DMS114 treated with DMSO at 0.1 percent for 48 hours (cell line): ENCODE results near the gene COL19A1.
"Not testable (repeated sequence)": the region's sequence is repeated elsewhere in the genome, so short reads cannot be mapped to it uniquely, and the experiment has no call there.

Experiments used
- DNase-seq: peaks from one replicate; lab custom pipeline; 2025; ENCODE audit not compliant: unreplicated experiment; lab: John Stamatoyannopoulos, UW

COL19A1 gene

GRCh38 chr6:69957985-69958559 is 91.7 kb downstream of the COL19A1 start:
- no peak for DNase-seq

DNA sequence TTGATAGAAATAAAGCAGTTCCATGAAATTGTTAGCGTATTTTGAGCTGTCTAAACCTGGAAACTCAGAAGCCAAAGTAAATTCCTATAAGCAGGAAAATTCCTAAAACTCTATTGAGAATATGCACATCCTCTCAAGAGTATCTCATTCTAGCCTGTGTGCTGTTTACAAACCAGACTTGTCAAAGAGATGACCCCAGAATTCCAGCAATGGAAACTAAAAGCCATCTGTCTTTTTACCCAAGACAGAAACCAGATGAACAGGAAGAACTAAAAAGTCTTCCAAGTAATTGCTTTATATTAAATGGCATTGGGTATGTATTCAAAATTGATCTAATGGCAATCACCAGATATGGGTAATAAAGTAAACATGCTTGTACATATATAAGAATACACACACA is 92.6 kb downstream of the COL19A1 start:
- DNase-seq = no peak

GRCh38 chr6:69965974-69966373 is 99.6 kb downstream of the COL19A1 start:
- not testable (repeated sequence) for DNase-seq

GRCh38 chr6:69973138-69973537 is 106.8 kb downstream of the COL19A1 start:
- no peak for DNase-seq

DNA sequence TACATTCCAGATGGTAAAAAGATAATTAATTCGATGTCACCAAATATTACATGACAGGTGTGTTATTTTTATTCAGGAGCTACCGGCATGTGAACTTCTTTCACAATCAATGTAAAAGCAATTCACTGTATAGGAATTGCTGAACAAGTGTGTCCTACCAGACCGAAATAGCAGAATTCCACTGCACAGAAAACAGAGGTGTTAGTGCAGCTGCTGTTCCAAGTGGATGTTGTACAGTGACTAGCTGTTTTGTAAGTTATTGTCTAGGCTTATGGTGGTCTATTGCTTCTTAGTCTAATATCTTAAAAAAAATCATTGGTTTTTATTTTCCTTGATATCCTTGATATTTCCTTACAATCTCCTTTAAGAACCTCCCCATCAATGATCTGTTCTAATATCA is 107.4 kb downstream of the COL19A1 start:
- DNase-seq = no peak

DNA sequence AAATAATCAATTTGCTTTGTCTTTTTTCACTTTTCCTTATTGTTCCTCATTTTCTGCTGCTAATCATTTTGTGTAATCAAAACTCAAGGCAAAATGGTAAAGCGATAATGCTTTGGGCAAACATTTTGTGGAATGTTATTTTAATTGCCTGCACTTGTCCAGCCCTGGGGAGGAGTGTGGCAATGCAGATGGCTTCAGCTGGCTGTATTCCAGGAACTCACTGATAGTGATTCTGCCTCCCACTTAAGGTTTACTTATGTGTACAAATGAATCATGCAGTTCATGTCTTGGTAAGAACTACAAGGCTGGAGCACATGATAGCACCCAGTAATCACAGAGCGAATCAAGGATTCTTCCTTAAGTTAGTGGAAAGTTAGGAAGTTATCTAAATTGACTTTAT is 107.8 kb downstream of the COL19A1 start:
- DNase-seq = no peak

GRCh38 chr6:69976591-69977090 is 110.3 kb downstream of the COL19A1 start:
- no peak for DNase-seq

DNA sequence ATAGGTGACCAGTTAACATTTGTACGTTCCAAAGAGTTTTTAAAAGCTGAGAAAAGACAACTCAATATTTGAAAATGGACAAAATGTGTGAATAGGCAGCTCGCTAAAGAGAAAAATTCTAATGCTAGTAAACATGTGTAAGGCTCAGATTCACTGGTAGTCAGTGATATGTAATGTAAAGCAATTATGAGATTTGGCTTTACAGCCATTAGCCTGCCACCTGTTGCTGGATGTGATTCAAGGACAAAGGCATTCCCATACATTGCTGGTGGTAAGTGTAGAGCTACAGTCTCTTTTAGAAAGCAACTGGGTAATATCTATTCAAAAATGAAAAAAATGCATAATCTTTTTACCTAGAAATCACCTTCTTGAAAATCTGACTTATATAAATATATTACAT is 114.3 kb downstream of the COL19A1 start:
- DNase-seq = no peak

GRCh38 chr6:69984506-69984905 is 118.2 kb downstream of the COL19A1 start:
- no peak for DNase-seq

DNA sequence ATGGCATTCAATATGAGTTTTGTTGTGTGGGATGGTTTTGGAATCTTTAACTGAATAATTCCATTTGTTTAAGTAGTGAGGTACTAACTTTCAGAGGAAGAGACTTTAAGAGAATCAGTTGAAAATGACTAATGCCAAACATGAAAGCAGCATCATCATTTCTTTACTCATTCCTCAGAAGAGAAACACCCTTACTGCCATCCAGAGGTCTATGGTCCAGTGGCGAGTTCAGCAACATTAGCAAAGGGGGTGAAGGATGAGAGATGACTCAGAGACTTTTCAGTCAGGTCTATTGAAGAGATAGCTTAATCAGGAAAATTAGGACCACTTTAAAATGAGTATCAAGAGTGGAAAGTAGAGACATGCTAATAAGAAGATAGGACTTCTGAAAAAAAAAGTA is 118.8 kb downstream of the COL19A1 start:
- no peak for DNase-seq

DNA sequence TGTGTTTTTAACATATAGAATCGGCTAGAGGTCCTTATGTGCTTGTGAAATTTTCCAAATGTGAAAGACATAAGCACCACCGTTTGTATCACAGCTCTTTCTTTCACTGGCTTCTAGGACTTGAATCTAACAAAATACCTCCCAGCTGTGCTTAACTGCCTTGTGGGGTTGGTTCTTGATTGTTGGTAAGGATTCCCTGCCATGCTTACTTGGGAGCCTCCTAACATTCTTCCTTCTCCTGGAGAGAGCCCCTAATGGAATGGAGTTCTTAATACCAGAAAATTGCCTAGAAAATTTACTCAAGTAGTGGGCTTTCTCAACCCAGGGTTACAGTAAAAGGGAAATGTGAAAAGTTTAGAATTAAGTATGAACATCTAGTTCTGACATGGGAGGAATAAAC is 121.2 kb downstream of the COL19A1 start:
- no peak for DNase-seq

GRCh38 chr6:69988458-69989126 is 122.2 kb downstream of the COL19A1 start:
- no peak for DNase-seq

DNA sequence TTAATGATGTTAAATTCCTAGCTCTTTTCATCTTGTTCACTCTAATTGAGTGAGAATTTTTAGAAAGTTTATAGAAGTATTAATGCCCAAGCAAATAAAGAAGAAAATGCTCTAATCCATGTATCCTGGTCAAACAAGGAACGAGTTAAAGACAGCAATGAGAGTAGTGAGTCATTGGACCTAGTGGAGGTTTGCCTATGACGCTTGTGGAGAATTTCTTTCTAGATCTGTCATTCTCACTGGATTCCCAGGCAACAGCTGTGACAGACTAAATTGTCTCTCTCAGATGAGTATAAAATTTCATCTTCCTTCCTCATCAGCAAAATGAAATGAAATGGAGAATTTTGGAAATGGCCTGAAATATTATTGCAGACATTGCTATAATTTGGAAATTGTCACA is 127.9 kb downstream of the COL19A1 start:
- DNase-seq = no peak

DNA sequence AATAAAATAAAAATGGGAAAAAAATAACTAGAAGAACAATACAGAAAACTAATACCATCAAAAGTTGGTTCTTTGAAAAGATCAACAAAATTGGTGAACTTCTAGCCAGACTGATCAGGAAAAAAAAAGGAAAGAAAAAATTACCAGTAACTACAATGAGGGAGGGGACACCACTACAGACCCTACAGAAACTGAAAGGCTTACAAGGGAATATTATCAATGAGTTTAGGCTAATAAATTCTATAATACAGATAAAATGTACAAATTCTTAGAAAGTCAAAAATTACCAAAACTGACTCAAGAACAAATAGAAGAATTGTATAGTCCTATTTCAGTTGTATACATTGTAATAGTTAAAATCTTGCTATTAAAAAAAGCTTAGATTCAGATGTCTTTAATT is 141.8 kb downstream of the COL19A1 start:
- no peak for DNase-seq

- DNase-seq = not testable (repeated sequence)
Observed at GRCh38 chr6:70010339-70010738, 144.0 kb downstream of the COL19A1 start.

- DNase-seq = not testable (repeated sequence)
Observed at GRCh38 chr6:70023201-70023600, 156.8 kb downstream of the COL19A1 start.

- no peak for DNase-seq
Observed at GRCh38 chr6:70028246-70028645, 161.9 kb downstream of the COL19A1 start.

DNA sequence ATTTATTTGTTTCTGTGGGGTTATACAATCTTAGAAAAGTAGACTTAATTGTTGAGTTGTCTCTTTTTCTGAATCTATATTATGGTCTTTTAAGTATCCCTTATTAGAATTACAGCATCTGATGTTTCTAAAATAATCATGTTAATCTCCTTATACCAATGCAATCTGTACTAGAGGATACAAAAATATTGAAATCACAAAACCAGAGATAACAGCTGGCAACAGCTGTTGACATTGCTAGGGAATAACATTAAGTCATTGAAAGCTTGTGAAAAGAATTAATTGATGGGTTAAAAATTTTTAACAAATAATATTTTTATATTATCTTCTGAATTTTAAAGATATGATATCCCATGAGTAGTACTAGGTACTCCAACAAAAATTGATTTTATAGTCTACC is 162.6 kb downstream of the COL19A1 start:
- no peak for DNase-seq

DNA sequence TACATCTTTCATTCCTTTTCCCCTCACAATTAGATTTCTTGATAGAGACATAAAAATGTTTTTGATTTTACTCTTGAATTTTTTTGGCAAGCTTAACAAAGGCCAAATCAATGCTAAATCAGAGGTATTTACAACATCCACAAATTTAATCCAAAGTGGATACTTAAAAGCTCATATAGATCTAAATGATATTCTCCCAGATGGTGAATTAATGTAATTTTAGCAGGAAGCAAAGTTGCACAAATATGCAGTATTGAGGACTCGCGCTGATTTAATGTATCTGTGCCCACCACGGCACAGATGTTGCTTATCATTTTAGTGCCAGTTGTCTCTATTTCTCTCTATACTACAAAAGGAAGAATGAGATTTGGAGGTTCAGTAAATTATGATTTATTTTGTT is 167.4 kb downstream of the COL19A1 start:
- no peak for DNase-seq

DNA sequence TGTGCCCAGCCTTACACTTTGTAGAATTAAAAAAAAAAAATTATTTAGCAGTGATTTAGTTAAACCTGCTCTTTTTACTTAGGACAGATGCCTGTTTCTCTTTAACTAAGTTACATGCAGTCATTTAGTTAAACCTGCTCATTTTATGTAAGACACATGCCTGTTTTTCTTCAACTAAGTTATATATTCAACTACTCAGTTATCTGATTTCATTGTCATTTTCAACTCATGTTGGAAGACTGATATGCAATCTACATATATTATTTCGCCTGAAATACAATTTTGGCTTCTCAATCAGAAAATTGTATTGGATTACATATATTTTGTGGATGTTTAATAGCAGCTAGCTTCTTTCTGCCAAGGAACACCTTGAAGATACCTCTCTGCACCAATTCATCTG is 171.1 kb downstream of the COL19A1 start:
- no peak for DNase-seq

DNA sequence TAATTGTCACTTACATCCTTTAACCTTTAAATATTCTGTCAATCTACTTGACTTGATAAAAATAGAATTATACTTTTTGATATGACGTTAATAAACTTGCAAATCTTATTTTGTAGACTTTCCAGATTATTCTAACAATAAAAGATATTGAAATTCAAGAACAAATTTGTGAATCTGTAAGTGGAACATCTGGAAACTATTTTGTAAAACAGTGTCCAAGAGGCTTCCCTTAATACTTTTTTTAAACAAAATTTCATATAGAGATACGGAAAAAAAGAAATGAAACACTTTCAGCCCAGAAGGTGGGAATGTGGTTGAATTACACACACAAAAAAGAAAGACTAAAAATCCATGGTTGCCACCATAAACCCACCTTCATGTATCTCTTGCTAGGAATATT is 174.4 kb downstream of the COL19A1 start:
- no peak for DNase-seq

- DNase-seq = no peak
Observed at GRCh38 chr6:70041411-70041810, 175.1 kb downstream of the COL19A1 start.

DNA sequence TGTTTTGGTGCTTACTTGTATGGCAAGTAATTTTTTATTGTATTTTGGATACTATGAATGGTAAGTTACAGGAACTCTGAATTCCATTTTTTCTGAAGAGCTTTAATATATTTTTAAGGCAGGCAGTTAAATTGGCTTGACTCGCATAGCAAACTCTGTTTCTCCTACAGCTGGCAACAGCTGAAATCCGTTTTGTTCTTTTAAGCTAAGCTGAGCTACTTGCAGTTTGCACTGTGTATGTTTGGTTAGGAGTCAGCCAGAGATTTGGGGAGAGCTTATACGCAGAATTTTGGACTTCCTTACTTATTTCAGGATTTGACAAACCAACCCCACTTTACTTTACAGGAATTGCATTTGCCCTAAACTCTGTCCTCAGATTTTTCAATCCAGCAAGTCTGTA is 179.1 kb downstream of the COL19A1 start:
- DNase-seq = no peak
